Measurements from ENCODE around the gene CNNM1.

DNA sequence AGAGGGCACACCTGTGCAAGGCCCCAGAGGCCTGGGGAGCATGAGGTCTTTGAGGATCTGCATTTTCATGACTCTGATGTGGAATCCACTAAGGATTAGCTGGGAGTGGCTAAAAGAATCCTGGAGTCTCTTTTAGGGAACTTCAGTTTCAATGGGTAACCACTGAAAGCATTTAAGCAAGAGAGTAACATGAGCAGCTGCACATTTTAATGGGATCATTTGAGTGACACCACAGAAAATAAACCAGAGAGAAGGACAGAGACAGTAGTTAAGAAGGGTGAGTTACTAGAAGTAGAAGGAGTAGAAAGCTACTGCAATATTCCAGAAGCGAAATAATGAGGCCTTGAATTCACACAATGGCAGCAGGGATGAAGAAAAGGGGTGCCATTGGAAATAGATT lies 96.0 kb downstream of the CNNM1 start:
- TF ChIP-seq, protein P1, sequence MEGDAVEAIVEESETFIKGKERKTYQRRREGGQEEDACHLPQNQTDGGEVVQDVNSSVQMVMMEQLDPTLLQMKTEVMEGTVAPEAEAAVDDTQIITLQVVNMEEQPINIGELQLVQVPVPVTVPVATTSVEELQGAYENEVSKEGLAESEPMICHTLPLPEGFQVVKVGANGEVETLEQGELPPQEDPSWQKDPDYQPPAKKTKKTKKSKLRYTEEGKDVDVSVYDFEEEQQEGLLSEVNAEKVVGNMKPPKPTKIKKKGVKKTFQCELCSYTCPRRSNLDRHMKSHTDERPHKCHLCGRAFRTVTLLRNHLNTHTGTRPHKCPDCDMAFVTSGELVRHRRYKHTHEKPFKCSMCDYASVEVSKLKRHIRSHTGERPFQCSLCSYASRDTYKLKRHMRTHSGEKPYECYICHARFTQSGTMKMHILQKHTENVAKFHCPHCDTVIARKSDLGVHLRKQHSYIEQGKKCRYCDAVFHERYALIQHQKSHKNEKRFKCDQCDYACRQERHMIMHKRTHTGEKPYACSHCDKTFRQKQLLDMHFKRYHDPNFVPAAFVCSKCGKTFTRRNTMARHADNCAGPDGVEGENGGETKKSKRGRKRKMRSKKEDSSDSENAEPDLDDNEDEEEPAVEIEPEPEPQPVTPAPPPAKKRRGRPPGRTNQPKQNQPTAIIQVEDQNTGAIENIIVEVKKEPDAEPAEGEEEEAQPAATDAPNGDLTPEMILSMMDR (IDR thresholded peaks at IDR 0.05): no peak
- TF ChIP-seq POLR2A (IDR thresholded peaks at IDR 0.05): no peak
